Measurements from ENCODE around the gene C15orf61. TPM values are rescaled to one million over a fixed set of nuclear protein-coding genes. Genes with fewer than 3 reads are reported as not detected.

The C15orf61 gene
- total RNA-seq, result 4.9 TPM

- intact Hi-C loops (cut with DNase I), result no loop called here
- DNase-seq (ENCODE audit: low spot score) (peak; percentile 91), ATAC-seq (peak; percentile 94)
Observed at GRCh38 chr15:67521029-67521782, at the start of gene C15orf61. C15orf61 (plus strand) TSS chr15:67521131; CDS start chr15:67521249, 118 bp downstream.

GRCh38 chr15:67472957-67473356 is 48.0 kb upstream of the C15orf61 start:
- intact Hi-C loops (cut with DNase I), result loop anchor here (5.0 kb wide), 1 partner anchor 1104 kb away; the partner anchor contains the start of gene CORO2B
- ATAC-seq (no peak), DNase-seq (ENCODE audit: low spot score) (no peak)

GRCh38 chr15:67474405-67475110 is 46.4 kb upstream of the C15orf61 start:
- no peak for ATAC-seq
- intact Hi-C loops (cut with DNase I), result loop anchor here (5.0 kb wide), 1 partner anchor 1103 kb away; the partner anchor contains the start of gene CORO2B
- DNase-seq (ENCODE audit: low spot score), result no peak

GRCh38 chr15:67479781-67480505 is 41.0 kb upstream of the C15orf61 start:
- ATAC-seq, result no peak
- intact Hi-C loops (cut with DNase I), result no loop called here
- no peak for DNase-seq (ENCODE audit: low spot score)

GRCh38 chr15:67480741-67481140 is 40.2 kb upstream of the C15orf61 start:
- ATAC-seq (no peak), DNase-seq (ENCODE audit: low spot score) (no peak)

GRCh38 chr15:67481680-67482079 is 39.3 kb upstream of the C15orf61 start:
- DNase-seq (ENCODE audit: low spot score) (no peak), ATAC-seq (no peak)
- intact Hi-C loops (cut with DNase I), result no loop called here

More at GRCh38 chr15:67480741-67481140, 40.2 kb upstream of the C15orf61 start:
- intact Hi-C loops (cut with DNase I), result no loop called here

- intact Hi-C loops (cut with DNase I), result no loop called here
- DNase-seq (ENCODE audit: low spot score) (no peak), ATAC-seq (no peak)
Observed at GRCh38 chr15:67495585-67495984, 25.3 kb upstream of the C15orf61 start.

GRCh38 chr15:67501177-67501835 is 19.6 kb upstream of the C15orf61 start:
- ATAC-seq, result peak; percentile 78
- no peak for DNase-seq (ENCODE audit: low spot score)
- intact Hi-C loops (cut with DNase I), result no loop called here

- intact Hi-C loops (cut with DNase I), result no loop called here
- DNase-seq (ENCODE audit: low spot score) (no peak), ATAC-seq (no peak)
Observed at GRCh38 chr15:67501836-67502461, 19.0 kb upstream of the C15orf61 start.

- ATAC-seq (no peak), DNase-seq (ENCODE audit: low spot score) (no peak)
- intact Hi-C loops (cut with DNase I), result no loop called here
Observed at GRCh38 chr15:67504056-67504455, 16.9 kb upstream of the C15orf61 start.

- intact Hi-C loops (cut with DNase I), result no loop called here
- no peak for ATAC-seq
- DNase-seq (ENCODE audit: low spot score), result no peak
Observed at GRCh38 chr15:67504796-67505195, 16.1 kb upstream of the C15orf61 start.

- ATAC-seq (no peak), DNase-seq (ENCODE audit: low spot score) (no peak)
- intact Hi-C loops (cut with DNase I), result no loop called here
Observed at GRCh38 chr15:67505675-67506572, 15.0 kb upstream of the C15orf61 start.

GRCh38 chr15:67506775-67507747 is 13.9 kb upstream of the C15orf61 start:
- peak; percentile 76 for ATAC-seq
- intact Hi-C loops (cut with DNase I), result no loop called here

GRCh38 chr15:67508407-67508806 is 12.5 kb upstream of the C15orf61 start:
- intact Hi-C loops (cut with DNase I), result no loop called here
- ATAC-seq (no peak), DNase-seq (ENCODE audit: low spot score) (no peak)

More at GRCh38 chr15:67506775-67507747, 13.9 kb upstream of the C15orf61 start:
- DNase-seq (ENCODE audit: low spot score), result no peak

GRCh38 chr15:67509918-67510317 is 11.0 kb upstream of the C15orf61 start:
- intact Hi-C loops (cut with DNase I), result no loop called here
- ATAC-seq (no peak), DNase-seq (ENCODE audit: low spot score) (no peak)

GRCh38 chr15:67510597-67511190 is 10.2 kb upstream of the C15orf61 start:
- ATAC-seq, result no peak
- DNase-seq (ENCODE audit: low spot score), result no peak
- intact Hi-C loops (cut with DNase I), result no loop called here
